ENCODE results near the gene PLXNA4. TPM values are rescaled to one million over a fixed set of nuclear protein-coding genes. Genes with fewer than 3 reads are reported as not detected.

The PLXNA4 gene
- total RNA-seq, 2 donors from 2014 or later, result 24.0 to 42.7 TPM

DNA sequence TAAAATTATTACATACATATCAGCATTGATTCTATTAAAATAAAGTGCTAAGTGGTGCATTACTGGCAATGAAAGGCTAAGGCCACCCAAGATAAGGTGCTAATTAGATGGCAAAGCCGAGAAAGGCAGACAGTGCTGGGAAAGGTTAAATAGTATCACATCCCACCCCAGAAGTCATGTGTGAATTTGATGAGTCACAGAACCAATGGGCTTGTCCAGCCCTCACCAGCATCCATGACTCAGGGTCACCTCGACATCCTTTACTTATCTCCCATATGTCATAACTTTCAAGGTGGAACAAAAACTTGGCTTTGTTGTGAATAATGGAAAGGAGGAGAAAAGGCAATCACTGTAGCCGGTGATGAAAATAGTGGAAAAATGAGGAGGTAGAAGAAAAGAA is 459.1 kb downstream of the PLXNA4 start:
- H3K36me3 Mint-ChIP-seq (ENCODE audit: low read depth), result no peaks in the 10 kb centered on the region
- H3K27me3 Mint-ChIP-seq (ENCODE audit: insufficient read depth), result peaks cover 16% of the 10 kb centered on the region
- Histone ChIP-seq H3K9me3 (ENCODE audit: control insufficient read depth, low read length) (no peaks in the 10 kb centered on the region), H3K27ac (ENCODE audit: low read depth, low read length) (no peak overlapping the region), H3K27me3 (ENCODE audit: control insufficient read depth, insufficient read depth, low read length, poor library complexity, severe bottlenecking) (no peaks in the 10 kb centered on the region), H3K4me1 (ENCODE audit: control insufficient read depth, insufficient read depth, low read length) (no peaks in the 10 kb centered on the region), H3K36me3 (ENCODE audit: control insufficient read depth, insufficient read depth, low read length) (no peaks in the 10 kb centered on the region), H3K9ac (ENCODE audit: extremely low read depth, low read length, poor library complexity, severe bottlenecking) (no peak overlapping the region), H3K4me3 (ENCODE audit: low read length) (no peak overlapping the region)
- no peak overlapping the region for H3K4me3 Mint-ChIP-seq
- no peaks in the 10 kb centered on the region for H3K9me3 Mint-ChIP-seq
- H3K4me1 Mint-ChIP-seq, result peaks cover 9% of the 10 kb centered on the region
- TF ChIP-seq, protein P1, sequence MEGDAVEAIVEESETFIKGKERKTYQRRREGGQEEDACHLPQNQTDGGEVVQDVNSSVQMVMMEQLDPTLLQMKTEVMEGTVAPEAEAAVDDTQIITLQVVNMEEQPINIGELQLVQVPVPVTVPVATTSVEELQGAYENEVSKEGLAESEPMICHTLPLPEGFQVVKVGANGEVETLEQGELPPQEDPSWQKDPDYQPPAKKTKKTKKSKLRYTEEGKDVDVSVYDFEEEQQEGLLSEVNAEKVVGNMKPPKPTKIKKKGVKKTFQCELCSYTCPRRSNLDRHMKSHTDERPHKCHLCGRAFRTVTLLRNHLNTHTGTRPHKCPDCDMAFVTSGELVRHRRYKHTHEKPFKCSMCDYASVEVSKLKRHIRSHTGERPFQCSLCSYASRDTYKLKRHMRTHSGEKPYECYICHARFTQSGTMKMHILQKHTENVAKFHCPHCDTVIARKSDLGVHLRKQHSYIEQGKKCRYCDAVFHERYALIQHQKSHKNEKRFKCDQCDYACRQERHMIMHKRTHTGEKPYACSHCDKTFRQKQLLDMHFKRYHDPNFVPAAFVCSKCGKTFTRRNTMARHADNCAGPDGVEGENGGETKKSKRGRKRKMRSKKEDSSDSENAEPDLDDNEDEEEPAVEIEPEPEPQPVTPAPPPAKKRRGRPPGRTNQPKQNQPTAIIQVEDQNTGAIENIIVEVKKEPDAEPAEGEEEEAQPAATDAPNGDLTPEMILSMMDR (conservative IDR thresholded peaks at IDR 0.05), result no peak
- H3K27ac Mint-ChIP-seq, result no peak overlapping the region
- 56 to 72% methylated on average over 1 to 3 of the region's 3 CpGs for WGBS, 2 experiments (ENCODE audit: insufficient coverage in 1 of 2, insufficient read length in 1 of 2)
- no peak for DNase-seq

GRCh38 chr7:132116369-132116768 is 459.9 kb downstream of the PLXNA4 start:
- Mint-ChIP-seq H3K36me3 (ENCODE audit: low read depth) (no peaks in the 10 kb centered on the region), H3K4me1 (peaks cover 5% of the 10 kb centered on the region), H3K27ac (no peak overlapping the region), H3K9me3 (no peaks in the 10 kb centered on the region), H3K27me3 (ENCODE audit: insufficient read depth) (peaks cover 16% of the 10 kb centered on the region), H3K4me3 (no peak overlapping the region)
- WGBS, 2 experiments (ENCODE audit: insufficient coverage in 1 of 2, insufficient read length in 1 of 2), result 78 to 100% methylated on average over 1 to 3 of the region's 3 CpGs
- H3K27ac ChIP-seq (ENCODE audit: low read depth, low read length), result no peak overlapping the region
- H3K9me3 ChIP-seq (ENCODE audit: control insufficient read depth, low read length), result no peaks in the 10 kb centered on the region
- no peak overlapping the region for H3K4me3 ChIP-seq (ENCODE audit: low read length)
- DNase-seq, result no peak
- H3K4me1 ChIP-seq (ENCODE audit: control insufficient read depth, insufficient read depth, low read length), result no peaks in the 10 kb centered on the region
- H3K27me3 ChIP-seq (ENCODE audit: control insufficient read depth, insufficient read depth, low read length, poor library complexity, severe bottlenecking), result no peaks in the 10 kb centered on the region
- TF ChIP-seq, protein P1 (conservative IDR thresholded peaks at IDR 0.05), result no peak
- no peaks in the 10 kb centered on the region for H3K36me3 ChIP-seq (ENCODE audit: control insufficient read depth, insufficient read depth, low read length)
- no peak overlapping the region for H3K9ac ChIP-seq (ENCODE audit: extremely low read depth, low read length, poor library complexity, severe bottlenecking)

- no peak overlapping the region for H3K27ac ChIP-seq (ENCODE audit: low read depth, low read length)
- no peaks in the 10 kb centered on the region for H3K27me3 ChIP-seq (ENCODE audit: control insufficient read depth, insufficient read depth, low read length, poor library complexity, severe bottlenecking)
- Mint-ChIP-seq H3K9me3 (no peaks in the 10 kb centered on the region), H3K4me3 (no peak overlapping the region), H3K27me3 (ENCODE audit: insufficient read depth) (peaks cover 16% of the 10 kb centered on the region), H3K36me3 (ENCODE audit: low read depth) (no peaks in the 10 kb centered on the region), H3K27ac (no peak overlapping the region), H3K4me1 (peaks cover 5% of the 10 kb centered on the region)
- TF ChIP-seq, protein P1 (conservative IDR thresholded peaks at IDR 0.05), result no peak
- no peak overlapping the region for H3K9ac ChIP-seq (ENCODE audit: extremely low read depth, low read length, poor library complexity, severe bottlenecking)
- H3K4me3 ChIP-seq (ENCODE audit: low read length), result no peak overlapping the region
- 95% methylated on average over 2 of the region's 2 CpGs; no CpG with 5 or more reads in 1 of the 2 experiments for WGBS, 2 experiments (ENCODE audit: insufficient coverage in 1 of 2, insufficient read length in 1 of 2)
- H3K4me1 ChIP-seq (ENCODE audit: control insufficient read depth, insufficient read depth, low read length), result no peaks in the 10 kb centered on the region
- H3K9me3 ChIP-seq (ENCODE audit: control insufficient read depth, low read length), result no peaks in the 10 kb centered on the region
- H3K36me3 ChIP-seq (ENCODE audit: control insufficient read depth, insufficient read depth, low read length), result no peaks in the 10 kb centered on the region
- DNase-seq, result no peak
These were observed 460.5 kb downstream of the PLXNA4 start for GRCh38 chr7:132115758-132116157.

All from endodermal cell (in vitro differentiated cells).